Peyer's patch (tissue), 4 donors: ENCODE results near the gene CCDC18.

Source experiments
- CTCF ChIP-seq, 6 experiments: fragments of 450-650 bp in 4 of 6; fragments of 200-600 bp in 2 of 6; sonication (generic) in 1 of 6; IDR thresholded peaks; one replicate each; pipeline ENCODE4 v1.5.1; 2017 to 2019; ENCODE audit warnings: antibody characterized with exemption in 6 of 6, mild to moderate bottlenecking in 3 of 6, moderate library complexity in 1 of 6
- POLR2A ChIP-seq, 2 donors: fragments of 450-650 bp; IDR thresholded peaks; one replicate each; pipeline ENCODE4 v1.5.1; 2017; ENCODE audit warnings: antibody characterized with exemption in 2 of 2, mild to moderate bottlenecking in 2 of 2, moderate library complexity in 2 of 2

- TF ChIP-seq CTCF (IDR thresholded peaks at IDR 0.05) (no peak), POLR2A (IDR thresholded peaks at IDR 0.05) (no peak)
Measured at GRCh38 chr1:93221913-93222312, 41.4 kb downstream of the CCDC18 start.
